ENCODE measurements around the gene MRPL30. TPM values are rescaled to one million over a fixed set of nuclear protein-coding genes. Genes with fewer than 3 reads are reported as not detected.
"Not testable (repeated sequence)": the region's sequence is repeated elsewhere in the genome, so short reads cannot be mapped to it uniquely, and the experiment has no call there.

MRPL30 gene
- total RNA-seq, 4 donors from 2014 or later: 18.4 to 22.6 (median 21.2) TPM

DNA sequence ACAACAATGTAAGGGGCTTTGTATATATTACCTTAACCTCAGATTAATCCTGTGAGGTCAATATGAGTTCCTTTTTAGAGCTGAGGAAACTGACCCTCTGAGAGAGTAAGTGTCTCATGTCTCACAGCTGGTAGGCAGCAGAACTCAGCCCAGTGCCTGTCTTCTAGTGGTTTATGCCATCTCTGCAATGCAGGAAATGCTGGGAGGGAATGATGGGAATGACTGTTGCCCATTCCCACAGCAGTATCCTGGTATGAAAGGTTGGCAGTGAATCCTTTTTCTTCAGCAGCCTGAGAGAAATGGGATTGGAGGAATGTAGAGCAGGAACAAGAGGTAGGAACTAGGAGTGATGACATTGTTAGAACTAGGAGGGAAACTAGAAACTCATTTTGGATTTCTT is 6.0 kb downstream of the MRPL30 start:
- TF ChIP-seq CTCF (IDR thresholded peaks at IDR 0.05): no peak
- ATAC-seq (ENCODE audit: low FRiP score): no peak
- DNase-seq (ENCODE audit: low spot score): no peak

GRCh38 chr2:99188357-99188756 is 7.4 kb downstream of the MRPL30 start:
- no peak for ATAC-seq (ENCODE audit: low FRiP score)
- no peak for TF ChIP-seq CTCF (IDR thresholded peaks at IDR 0.05)
- no peak for DNase-seq (ENCODE audit: low spot score)

DNA sequence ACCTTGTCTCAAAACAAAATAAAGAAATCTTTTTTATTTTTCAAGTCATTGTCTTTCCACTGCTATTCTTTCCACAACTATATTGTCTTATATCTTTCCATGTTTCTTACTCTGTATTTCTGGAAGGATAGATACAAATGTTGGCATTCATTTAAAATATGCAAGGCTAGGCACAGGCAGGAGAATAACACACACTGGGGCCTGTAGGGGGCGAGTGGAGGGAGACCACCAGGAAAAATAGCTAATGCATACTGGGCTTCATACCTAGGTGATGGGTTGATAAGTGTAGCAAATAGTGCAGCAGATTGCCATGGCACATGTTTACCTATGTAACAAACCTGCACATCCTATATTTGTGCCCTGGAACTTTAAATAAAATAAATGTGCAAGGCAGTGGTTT is 9.6 kb downstream of the MRPL30 start:
- no peak for ATAC-seq (ENCODE audit: low FRiP score)
- no peak for TF ChIP-seq CTCF (IDR thresholded peaks at IDR 0.05)

DNA sequence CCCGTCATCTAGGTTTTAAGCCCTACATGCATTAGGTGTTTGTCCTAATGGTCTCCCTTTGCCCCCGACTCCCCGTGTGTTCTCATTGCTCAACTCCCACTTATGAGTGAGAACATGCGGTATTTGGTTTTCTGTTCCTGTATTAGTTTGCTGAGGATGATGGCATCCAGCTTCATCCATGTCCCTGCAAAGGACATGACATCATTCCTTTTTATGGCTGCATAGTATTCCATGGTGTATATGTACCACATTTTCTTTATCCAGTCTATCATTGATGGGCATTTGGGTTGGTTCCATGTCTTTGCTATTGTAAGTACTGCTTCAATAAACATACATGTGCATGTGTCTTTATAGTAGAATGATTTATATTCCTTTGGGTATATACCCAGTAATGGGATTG is 11.4 kb downstream of the MRPL30 start:
- ATAC-seq (ENCODE audit: low FRiP score); DNase-seq (ENCODE audit: low spot score): not testable (repeated sequence)

More for the DNA sequence above, 9.6 kb downstream of the MRPL30 start:
- no peak for DNase-seq (ENCODE audit: low spot score)

DNA sequence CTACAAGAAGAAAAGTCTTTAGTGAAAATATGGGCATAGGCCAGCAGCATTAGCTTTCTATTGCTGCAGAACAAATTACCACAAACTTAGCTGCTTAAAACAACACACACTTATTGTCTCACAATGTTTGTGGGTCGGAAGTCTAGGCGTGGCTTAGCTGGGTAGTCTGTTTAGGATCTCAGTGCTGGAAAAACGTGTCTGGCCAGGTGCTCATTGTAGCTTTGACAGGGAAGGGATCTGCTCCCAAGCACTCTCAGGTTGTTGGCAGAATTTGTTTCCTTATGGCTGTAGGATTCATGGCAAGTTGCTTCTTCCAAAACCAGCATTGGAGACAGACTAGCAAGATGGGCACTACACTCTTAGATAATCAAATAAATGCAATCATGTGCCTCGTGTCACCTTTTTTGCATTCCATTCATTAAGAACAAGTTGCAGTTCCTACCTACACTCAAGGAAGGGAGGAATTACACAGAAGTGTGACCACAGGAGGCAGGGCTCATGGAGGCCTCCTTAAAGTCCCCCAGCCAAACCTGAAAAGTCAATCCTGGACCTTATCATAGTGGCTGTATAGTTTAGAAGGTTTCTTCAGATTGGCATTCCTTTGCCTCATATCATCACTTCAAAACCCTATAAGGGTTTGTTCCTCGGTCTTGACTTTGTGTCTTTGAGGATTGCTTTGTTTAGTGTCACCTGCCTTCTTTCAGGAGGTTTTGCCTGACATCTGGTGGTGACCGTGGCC is 17.3 kb downstream of the MRPL30 start:
- DNase-seq (ENCODE audit: low spot score) (no peak), ATAC-seq (ENCODE audit: low FRiP score) (no peak)
- TF ChIP-seq CTCF (IDR thresholded peaks at IDR 0.05): no peak

DNA sequence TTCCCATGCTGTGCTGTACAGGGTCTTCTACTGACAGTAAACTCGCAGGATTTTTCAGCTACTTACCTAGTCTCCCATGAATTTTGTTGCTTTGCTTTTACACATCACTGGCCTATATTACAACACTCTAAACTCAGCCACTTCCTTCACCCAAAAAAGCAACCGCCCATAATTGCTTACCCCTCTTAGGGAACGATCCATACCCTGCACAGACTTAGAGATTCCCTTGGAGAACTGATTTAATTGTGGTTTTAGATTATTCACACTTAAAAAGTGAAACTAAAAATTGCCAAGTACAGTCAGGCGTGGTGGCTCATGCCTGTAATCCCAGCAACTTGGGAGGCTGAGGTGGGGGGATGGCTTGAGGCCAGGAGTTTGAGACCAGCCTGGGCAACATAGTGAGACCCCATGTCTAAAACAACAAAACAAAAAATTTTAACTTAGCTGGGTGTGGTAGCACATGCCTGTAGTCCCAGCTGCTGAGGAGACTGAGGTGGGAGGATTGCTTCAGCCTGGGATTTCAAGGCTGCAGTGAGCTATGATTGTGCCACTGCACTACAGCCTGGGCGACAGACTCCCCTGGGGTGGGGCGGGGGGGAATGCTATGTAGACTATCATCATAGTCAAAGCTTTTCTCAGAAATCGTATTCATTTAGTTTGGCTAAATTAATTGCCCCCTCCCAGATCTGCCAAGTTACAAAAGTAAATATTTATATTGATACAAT is 19.3 kb downstream of the MRPL30 start:
- TF ChIP-seq CTCF (IDR thresholded peaks at IDR 0.05): no peak
- ATAC-seq (ENCODE audit: low FRiP score) (no peak), DNase-seq (ENCODE audit: low spot score) (no peak)

DNA sequence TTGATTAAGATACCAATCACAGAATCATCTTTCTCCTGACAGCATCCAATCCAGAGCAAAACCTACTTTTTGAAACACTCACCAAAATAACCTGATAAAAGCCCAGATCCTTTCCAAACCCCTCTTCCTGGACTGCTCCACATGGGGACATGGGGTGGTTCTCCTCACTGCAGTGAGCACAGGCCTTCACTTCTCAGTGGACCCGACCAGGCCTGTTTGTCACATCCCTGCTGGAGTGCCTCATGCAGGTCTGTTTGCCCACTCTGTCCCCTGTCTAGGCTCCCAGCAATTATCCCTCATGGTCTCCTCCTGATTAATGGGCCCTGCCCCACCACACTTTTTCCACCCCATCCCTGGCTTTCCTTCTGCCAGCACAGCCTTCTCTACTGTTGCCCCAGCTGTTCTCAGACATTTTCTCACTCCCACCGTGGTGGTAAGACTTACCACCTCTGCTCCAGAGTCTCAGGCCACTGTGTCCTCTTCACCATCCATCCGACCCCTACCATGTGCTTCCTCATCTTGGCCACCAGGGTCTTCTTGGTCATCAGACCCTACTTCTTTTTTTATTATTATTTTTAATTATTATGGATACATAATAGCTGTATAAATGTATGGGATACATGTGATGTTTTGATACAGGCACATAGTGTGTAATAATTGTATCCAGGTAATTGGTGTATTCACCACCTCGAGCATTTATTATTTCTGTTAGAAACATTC is 21.1 kb downstream of the MRPL30 start:
- no peak for ATAC-seq (ENCODE audit: low FRiP score)

More for the DNA sequence above, 21.1 kb downstream of the MRPL30 start:
- DNase-seq (ENCODE audit: low spot score): no peak
- no peak for TF ChIP-seq CTCF (IDR thresholded peaks at IDR 0.05)

Measured in omental fat pad (tissue), 4 donors.